ENCODE results near the gene PNKD.

The PNKD gene

DNA sequence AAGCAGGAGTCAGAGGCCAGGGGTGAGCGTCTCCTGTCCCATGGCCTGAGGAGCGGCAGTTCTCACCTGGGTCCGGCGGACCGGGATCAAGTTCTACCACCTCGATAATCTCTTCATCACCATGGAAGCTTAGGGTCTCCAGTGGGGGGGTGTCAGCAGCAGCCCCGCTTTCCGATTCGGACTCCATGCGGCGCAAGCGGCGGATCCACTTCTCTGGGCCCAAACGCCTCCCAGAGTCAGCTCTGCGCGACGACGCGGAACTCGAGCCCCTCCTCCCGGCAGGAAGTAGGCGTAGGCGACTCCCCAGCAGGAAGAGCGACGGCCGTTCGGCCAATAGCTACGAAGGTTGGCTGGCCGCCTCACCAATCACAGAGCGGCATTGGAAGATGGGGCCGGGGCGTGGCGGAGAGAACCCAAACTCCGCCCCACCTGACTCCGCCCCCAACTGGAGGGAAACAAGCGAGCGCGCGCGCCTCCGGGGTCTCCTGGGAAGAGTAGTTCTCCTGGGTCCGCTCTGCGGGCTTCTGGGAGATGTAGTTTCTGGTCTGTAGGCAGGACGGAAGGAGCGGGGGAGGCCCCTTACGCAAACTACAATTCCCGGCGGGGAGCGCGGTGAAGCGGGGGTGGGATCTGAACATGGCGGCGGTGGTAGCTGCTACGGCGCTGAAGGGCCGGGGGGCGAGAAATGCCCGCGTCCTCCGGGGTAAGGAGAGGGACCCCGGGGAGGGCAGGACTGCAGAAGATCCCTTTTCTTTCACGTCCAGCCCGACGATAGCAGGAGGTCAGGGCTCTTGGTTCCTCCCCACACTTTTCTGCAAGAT is at the start of gene PNKD, which contains the start of gene AAMP:
TSS of gene PNKD (plus strand) at position 620 of the 821 bp plus-strand sequence. CDS start at position 637, 17 bp downstream.
TSS of gene AAMP (minus strand) at position 238 of the 821 bp plus-strand sequence. CDS start at position 187, 51 bp downstream.
- DNase-seq: peak; percentile 100

- DNase-seq: no peak
Measured at GRCh38 chr2:218221000-218221399, 49.3 kb upstream of the PNKD start.

DNA sequence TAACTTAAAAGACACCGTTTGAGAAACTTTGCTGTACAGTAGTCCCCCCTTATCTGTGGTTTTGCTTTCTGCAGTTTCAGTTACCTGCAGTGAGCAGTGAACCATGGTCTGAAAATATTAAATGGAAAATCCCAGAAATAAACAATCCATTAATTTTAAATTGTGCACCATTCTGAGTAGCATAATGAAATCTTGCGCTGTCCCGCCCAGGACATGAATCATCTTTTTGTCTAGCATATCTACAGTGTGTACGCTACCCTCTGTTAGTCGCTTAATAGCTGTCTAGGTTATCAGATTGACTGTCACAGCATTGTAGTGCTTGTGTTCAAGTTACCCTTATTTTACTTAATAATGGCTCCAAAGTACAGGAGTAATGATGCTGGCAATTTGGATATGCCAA is 47.3 kb upstream of the PNKD start:
- DNase-seq: peak; percentile 43

DNA sequence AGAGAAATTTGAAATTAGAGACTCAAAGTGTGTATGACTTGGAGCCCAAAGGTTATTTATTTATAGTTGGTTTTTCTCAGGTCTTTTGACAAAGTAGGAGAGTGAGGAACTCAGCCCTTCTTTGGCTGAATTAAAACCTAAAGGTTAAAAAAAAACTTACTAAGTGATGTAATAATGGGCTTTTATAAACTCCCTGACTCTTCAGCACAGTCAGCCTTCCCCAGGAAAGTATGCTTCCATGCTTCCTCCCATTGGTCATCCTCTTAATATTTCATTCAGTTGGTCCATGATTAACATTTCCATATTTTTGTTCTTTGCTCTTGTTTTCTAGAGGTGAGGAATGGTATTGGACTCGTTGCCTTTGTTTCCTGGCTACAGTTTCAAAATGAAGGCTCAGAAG is 46.1 kb upstream of the PNKD start:
- DNase-seq: no peak

DNA sequence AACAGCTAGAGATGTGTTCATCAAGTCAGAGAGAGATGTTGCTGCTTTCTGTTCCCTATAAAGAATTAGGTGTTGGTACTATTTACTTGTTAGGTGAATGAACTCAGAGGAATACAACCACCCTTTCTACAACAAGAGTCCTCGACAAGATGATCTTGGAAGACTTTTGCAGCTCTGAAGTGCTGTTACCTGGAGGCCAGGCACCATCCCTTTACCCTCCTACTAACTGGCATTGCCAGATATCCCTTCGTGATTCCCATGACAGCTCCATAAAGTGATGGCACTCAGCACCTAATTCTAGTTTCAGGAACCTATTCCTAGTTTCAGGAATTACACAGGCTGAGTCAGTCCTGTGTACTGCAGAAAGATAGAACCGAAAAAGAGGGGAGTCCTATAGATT is 43.4 kb upstream of the PNKD start:
- DNase-seq: no peak

- DNase-seq: peak; percentile 25
Measured at GRCh38 chr2:218228366-218229090, 41.8 kb upstream of the PNKD start.

DNA sequence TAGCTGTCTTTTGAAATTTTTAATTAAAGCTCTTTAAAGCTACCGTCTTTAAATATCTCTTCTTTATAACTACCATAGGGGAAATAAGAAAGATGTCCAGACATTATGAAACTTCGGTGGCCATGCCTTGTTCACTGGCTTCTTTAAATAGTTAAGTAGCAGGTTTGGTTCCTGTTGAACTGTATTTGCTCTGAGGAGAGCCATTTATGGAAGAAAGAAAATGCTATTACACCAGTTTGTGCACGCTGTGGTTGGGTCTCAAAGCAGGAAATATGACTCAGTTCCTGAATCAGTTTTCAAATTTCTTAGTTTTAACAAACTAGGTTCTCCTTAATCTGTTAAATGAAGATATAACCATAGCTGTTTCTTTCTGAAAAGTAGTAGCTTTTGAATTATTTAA is 41.1 kb upstream of the PNKD start:
- DNase-seq: peak; percentile 87

DNA sequence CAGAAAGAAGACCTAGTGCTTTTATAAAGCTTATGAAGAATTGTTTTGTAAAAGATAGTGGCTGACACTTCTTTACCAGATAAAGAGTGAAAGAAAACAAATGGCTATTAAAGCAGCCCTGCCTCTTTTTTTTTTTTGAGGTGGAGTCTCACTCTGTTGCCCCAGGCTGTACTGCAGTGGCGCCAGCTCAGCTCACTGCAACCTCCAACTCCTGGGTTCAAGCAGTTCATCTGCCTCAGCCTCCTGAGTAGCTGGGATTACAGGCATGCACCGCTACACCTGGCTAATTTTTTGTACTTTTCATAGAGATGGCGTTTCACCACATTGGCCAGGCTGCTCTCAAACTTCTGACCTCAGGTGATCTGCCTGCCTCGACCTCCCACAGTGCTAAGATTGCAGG is 40.5 kb upstream of the PNKD start:
- DNase-seq: peak; percentile 48

GRCh38 chr2:218230882-218231281 is 39.4 kb upstream of the PNKD start:
- peak; percentile 72 for DNase-seq

GRCh38 chr2:218233543-218233942 is 36.8 kb upstream of the PNKD start:
- DNase-seq: no peak

DNA sequence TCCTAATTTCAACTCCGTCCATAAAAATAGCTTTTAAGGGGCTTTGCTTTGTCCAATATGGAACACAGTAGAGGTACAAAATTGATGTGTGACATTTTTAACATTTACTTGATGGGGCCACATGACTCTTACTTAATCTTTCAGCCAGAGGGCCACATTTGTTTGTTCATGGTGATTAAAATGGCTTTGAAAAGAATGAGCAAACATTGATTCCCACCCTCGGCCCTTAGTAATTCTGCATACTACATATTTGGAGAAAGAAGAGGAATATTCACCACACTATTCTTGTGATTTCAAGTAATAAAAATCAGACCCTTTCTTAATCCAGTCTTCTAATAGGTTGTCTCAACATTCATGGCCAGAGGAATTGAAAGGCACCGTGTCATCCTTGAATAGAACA is 35.8 kb upstream of the PNKD start:
- DNase-seq: no peak

- DNase-seq: no peak
Measured at GRCh38 chr2:218235017-218235416, 35.3 kb upstream of the PNKD start.

DNA sequence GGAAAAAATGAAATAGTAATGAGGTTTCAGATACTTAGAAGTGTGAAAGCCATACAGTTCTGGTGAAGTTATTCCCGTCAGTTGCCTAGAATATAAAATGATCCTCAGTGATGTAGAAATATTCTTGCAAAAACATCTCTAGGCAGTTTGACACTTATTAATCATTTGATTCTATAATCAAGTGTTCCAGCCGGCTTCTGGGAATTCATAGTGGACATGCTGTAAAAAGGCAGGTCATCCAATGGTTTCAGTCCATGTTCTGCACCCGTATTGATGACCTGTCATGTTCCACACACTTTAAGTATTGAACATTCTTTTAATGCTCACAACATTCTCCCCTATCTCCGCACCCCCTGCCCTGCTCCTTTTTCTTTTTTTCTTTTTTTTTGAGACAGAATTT is 33.5 kb upstream of the PNKD start:
- DNase-seq: no peak

DNA sequence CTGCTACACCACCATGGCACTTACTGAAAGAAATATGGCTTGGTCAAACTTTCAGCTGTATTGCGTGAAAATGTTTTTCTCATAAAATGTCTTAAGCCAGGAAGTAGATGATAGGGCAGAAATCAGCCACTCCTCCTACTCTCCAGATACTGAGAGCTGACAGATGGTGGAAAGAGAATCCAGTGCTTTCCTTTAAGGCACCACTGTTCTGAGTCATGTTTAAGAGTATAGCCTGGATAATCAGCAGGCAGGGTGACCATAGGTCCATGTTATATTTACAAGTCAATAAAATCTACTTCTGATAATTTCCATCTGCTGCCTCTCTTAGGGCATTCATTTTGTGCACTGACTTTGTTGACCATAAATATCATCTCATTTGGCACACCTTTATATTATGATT is 31.4 kb upstream of the PNKD start:
- no peak for DNase-seq

GRCh38 chr2:218244204-218244603 is 26.1 kb upstream of the PNKD start:
- no peak for DNase-seq

GRCh38 chr2:218244665-218245064 is 25.7 kb upstream of the PNKD start:
- DNase-seq: no peak

DNA sequence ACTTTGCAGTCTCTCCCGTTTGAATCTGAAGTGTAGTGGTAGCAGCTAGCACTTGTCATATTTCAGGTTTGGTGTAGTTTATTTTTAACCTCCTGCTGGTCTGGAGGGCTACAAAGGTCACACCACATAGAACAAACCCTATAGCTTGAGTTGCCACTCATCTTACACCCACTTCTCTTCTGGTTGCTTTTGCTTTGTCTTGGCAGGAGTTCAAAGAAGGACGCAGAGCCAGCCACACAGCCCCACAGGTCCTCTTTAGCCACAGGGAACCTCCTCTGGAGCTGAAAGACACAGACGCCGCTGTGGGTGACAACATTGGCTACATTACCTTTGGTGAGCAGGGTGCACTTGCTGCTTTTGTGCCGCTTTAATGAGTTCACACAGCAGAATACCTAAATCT is 25.1 kb upstream of the PNKD start:
- DNase-seq: no peak

DNA sequence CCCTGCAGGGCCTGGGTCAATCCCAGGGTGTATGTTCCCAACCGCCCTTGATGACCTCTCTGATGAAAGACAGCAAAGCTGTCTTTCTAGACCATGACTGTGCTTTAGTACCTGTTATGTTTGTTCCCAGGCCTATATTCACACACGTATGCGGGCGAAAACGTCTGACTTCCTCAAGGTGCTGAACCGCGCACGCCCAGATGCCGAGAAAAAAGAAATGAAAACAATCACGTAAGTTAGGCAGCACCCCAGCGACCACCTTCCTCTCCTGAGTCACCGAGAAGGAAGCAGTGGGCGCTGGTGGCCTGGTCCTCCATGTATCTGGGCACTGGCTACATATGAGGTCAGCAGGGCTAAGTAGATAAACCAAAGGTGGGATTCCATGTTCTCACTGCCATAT is 20.6 kb upstream of the PNKD start:
- no peak for DNase-seq

GRCh38 chr2:218252509-218253231 is 17.6 kb upstream of the PNKD start:
- DNase-seq: no peak

- DNase-seq: no peak
Measured at GRCh38 chr2:218253232-218253625, 17.1 kb upstream of the PNKD start.

GRCh38 chr2:218255446-218255845 is 14.9 kb upstream of the PNKD start:
- peak; percentile 27 for DNase-seq

DNA sequence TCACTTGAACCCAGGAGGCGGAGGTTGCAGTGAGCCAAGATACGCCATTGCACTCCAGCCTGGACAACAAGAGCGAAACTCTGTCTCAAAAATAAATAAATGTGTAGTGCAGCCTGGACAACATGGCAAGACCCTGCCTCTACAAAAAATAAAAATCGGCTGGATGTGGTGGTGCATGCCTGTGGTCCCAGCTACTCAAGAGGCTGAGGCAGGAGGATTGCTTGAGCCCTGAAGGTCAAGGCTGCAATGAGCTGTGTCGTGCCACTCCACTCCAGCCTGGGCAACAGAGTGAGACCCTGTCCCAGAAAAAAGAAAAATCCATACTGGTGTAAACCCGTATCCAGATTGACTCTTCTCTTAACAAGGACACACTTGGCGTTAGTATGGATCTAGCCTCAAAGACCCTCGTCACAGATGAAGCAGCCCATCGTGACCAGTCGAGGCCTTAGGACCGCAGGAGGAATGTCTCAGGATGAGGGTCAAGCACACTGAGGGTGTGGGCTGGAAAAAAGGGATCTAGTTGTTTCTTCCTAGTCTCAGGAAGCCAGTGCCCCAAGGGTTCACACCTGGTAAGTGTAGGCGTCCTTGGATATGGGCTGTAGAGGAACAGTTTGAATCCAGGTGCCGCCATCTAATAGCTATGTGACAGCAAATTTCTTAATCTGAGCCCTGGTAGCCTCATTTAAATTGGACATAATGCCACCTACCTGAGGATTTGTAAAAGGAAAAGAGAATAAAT is 13.5 kb upstream of the PNKD start:
- no peak for DNase-seq
